Activated CD4-positive, alpha-beta memory T cell treated with anti-CD3 and anti-CD28 coated beads, Interleukin-2, amount 10 ng/mL, durations not matched to agents 7 days and 5 days (primary cell): Measurements from ENCODE around the gene PCSK5. TPM values are rescaled to one million over a fixed set of nuclear protein-coding genes. Genes with fewer than 3 reads are reported as not detected.
"Not testable (repeated sequence)": the region's sequence is repeated elsewhere in the genome, so short reads cannot be mapped to it uniquely, and the experiment has no call there.

ENCODE experiments used
- CTCF ChIA-PET: fragments of 350-600 bp; sonication (Branson Sonifier 250); formaldehyde crosslinking; loops from one replicate; lab custom pipeline; 2021; ENCODE audit warnings: antibody characterized with exemption, inconsistent platforms; lab: Charles Lee
- POLR2A ChIA-PET: fragments of 350-600 bp; sonication (Branson Sonifier 250); formaldehyde crosslinking; loops from one replicate; lab custom pipeline; 2021; ENCODE audit warnings: antibody characterized with exemption; lab: Charles Lee
- DNase-seq: peaks from one replicate; pipeline ENCODE4 v3.0.0-alpha.2; 2020
- H3K27ac Mint-ChIP-seq: one replicate; pipeline ENCODE4 v1.8.0; 2021; ENCODE audit warnings: mild to moderate bottlenecking, mixed read lengths
- H3K27me3 Mint-ChIP-seq: one replicate; pipeline ENCODE4 v1.8.0; 2021; ENCODE audit warnings: mixed read lengths
- H3K36me3 Mint-ChIP-seq: one replicate; pipeline ENCODE4 v1.8.0; 2021; ENCODE audit warnings: low read depth, mixed read lengths
- H3K4me1 Mint-ChIP-seq: one replicate; pipeline ENCODE4 v1.8.0; 2021; ENCODE audit warnings: mixed read lengths
- H3K4me3 Mint-ChIP-seq: one replicate; pipeline ENCODE4 v1.8.0; 2021; ENCODE audit warnings: mild to moderate bottlenecking, mixed read lengths
- H3K9me3 Mint-ChIP-seq: one replicate; pipeline ENCODE4 v1.8.0; 2021; ENCODE audit warnings: mixed read lengths
- total RNA-seq, 2 experiments: library from RNA; stranded (reverse); gene quantifications; one replicate each; pipeline ENCODE4 v1.2.3, GENCODE V29; 2021

PCSK5 gene
- 1 to 10 TPM; 1.2 to 1.7 TPM for total RNA-seq

- H3K4me3 Mint-ChIP-seq, result peak within 1 kb of the TSS; percentile 79
- DNase-seq, result peak; percentile 79
- no peak within 1 kb of the TSS for H3K27ac Mint-ChIP-seq
- H3K9me3 Mint-ChIP-seq, result no peaks in the 10 kb centered on the region
- peaks cover 45% of the 10 kb centered on the region for H3K27me3 Mint-ChIP-seq
- CTCF ChIA-PET, result interaction anchor here (1.3 to 1.5 kb wide), 2 partner anchors 10 to 24 kb away, joined by 4 to 5 read pairs; no protein-coding TSS in a partner anchor
- H3K36me3 Mint-ChIP-seq, result no peaks in the 10 kb centered on the region
- peaks cover 23% of the 10 kb centered on the region for H3K4me1 Mint-ChIP-seq
- POLR2A ChIA-PET, result interaction anchor here (1.0 kb wide), 1 partner anchor 803 kb away, joined by 3 read pairs; no protein-coding TSS in a partner anchor
Measured at GRCh38 chr9:75890472-75891276, at the start of gene PCSK5. Gene PCSK5, plus strand, starts transcription at chr9:75890673. Its CDS starts 509 bp downstream, at chr9:75891182.

GRCh38 chr9:75844321-75844720 is 46.2 kb upstream of the PCSK5 start:
- no peaks in the 10 kb centered on the region for H3K4me1 Mint-ChIP-seq
- no peaks in the 10 kb centered on the region for H3K27me3 Mint-ChIP-seq
- no peaks in the 10 kb centered on the region for H3K36me3 Mint-ChIP-seq
- no peak overlapping the region for H3K27ac Mint-ChIP-seq
- ChIA-PET CTCF (interaction anchor here (0.7 to 1.1 kb wide), 2 partner anchors 579 to 648 kb away, joined by 3 read pairs; no protein-coding TSS in a partner anchor), POLR2A (no interaction called here)
- H3K4me3 Mint-ChIP-seq, result no peak overlapping the region
- no peaks in the 10 kb centered on the region for H3K9me3 Mint-ChIP-seq
- DNase-seq, result no peak

- H3K4me3 Mint-ChIP-seq, result no peak overlapping the region
- ChIA-PET POLR2A (no interaction called here), CTCF (no interaction called here)
- DNase-seq, result no peak
- H3K9me3 Mint-ChIP-seq, result no peaks in the 10 kb centered on the region
- H3K27ac Mint-ChIP-seq, result no peak overlapping the region
- H3K4me1 Mint-ChIP-seq, result no peaks in the 10 kb centered on the region
- no peaks in the 10 kb centered on the region for H3K27me3 Mint-ChIP-seq
- no peaks in the 10 kb centered on the region for H3K36me3 Mint-ChIP-seq
Measured at GRCh38 chr9:75845806-75846205, 44.7 kb upstream of the PCSK5 start.

GRCh38 chr9:75847085-75847484 is 43.4 kb upstream of the PCSK5 start:
- Mint-ChIP-seq H3K4me3 (no peak overlapping the region), H3K27me3 (no peaks in the 10 kb centered on the region), H3K36me3 (no peaks in the 10 kb centered on the region), H3K4me1 (no peaks in the 10 kb centered on the region), H3K9me3 (no peaks in the 10 kb centered on the region), H3K27ac (no peak overlapping the region)
- CTCF ChIA-PET, result interaction anchor here (0.8 to 3.2 kb wide), 2 partner anchors 11 to 20 kb away, joined by 3 to 13 read pairs; no protein-coding TSS in a partner anchor
- no peak for DNase-seq
- POLR2A ChIA-PET, result no interaction called here

- Mint-ChIP-seq H3K4me3 (no peak overlapping the region), H3K36me3 (no peaks in the 10 kb centered on the region), H3K9me3 (no peaks in the 10 kb centered on the region), H3K4me1 (no peaks in the 10 kb centered on the region), H3K27ac (no peak overlapping the region), H3K27me3 (no peaks in the 10 kb centered on the region)
- CTCF ChIA-PET, result no interaction called here
- no peak for DNase-seq
- POLR2A ChIA-PET, result no interaction called here
Measured at GRCh38 chr9:75850459-75851200, 39.8 kb upstream of the PCSK5 start.

GRCh38 chr9:75851917-75852316 is 38.6 kb upstream of the PCSK5 start:
- no peaks in the 10 kb centered on the region for H3K27me3 Mint-ChIP-seq
- no peak for DNase-seq
- H3K27ac Mint-ChIP-seq, result no peak overlapping the region
- ChIA-PET CTCF (no interaction called here), POLR2A (no interaction called here)
- H3K4me3 Mint-ChIP-seq, result no peak overlapping the region
- H3K9me3 Mint-ChIP-seq, result no peaks in the 10 kb centered on the region
- H3K36me3 Mint-ChIP-seq, result no peaks in the 10 kb centered on the region
- H3K4me1 Mint-ChIP-seq, result no peaks in the 10 kb centered on the region

GRCh38 chr9:75852746-75853145 is 37.7 kb upstream of the PCSK5 start:
- no peak for DNase-seq
- ChIA-PET POLR2A (no interaction called here), CTCF (no interaction called here)
- Mint-ChIP-seq H3K4me3 (no peak overlapping the region), H3K4me1 (no peaks in the 10 kb centered on the region), H3K27me3 (no peaks in the 10 kb centered on the region), H3K36me3 (no peaks in the 10 kb centered on the region), H3K9me3 (no peaks in the 10 kb centered on the region), H3K27ac (no peak overlapping the region)

GRCh38 chr9:75855509-75855908 is 35.0 kb upstream of the PCSK5 start:
- H3K36me3 Mint-ChIP-seq, result no peaks in the 10 kb centered on the region
- H3K27me3 Mint-ChIP-seq, result no peaks in the 10 kb centered on the region
- POLR2A ChIA-PET, result no interaction called here
- H3K4me1 Mint-ChIP-seq, result no peaks in the 10 kb centered on the region
- H3K4me3 Mint-ChIP-seq, result no peak overlapping the region
- no peak overlapping the region for H3K27ac Mint-ChIP-seq
- CTCF ChIA-PET, result interaction anchor here (1.1 kb wide), 1 partner anchor 586 kb away, joined by 3 read pairs; no protein-coding TSS in a partner anchor
- no peak for DNase-seq
- no peaks in the 10 kb centered on the region for H3K9me3 Mint-ChIP-seq

- no peaks in the 10 kb centered on the region for H3K9me3 Mint-ChIP-seq
- H3K4me1 Mint-ChIP-seq, result no peaks in the 10 kb centered on the region
- POLR2A ChIA-PET, result no interaction called here
- H3K27ac Mint-ChIP-seq, result no peak overlapping the region
- no peak for DNase-seq
- no peak overlapping the region for H3K4me3 Mint-ChIP-seq
- CTCF ChIA-PET, result interaction anchor here (0.7 kb wide), 1 partner anchor 10 kb away, joined by 3 read pairs; no protein-coding TSS in a partner anchor
- no peaks in the 10 kb centered on the region for H3K36me3 Mint-ChIP-seq
- no peaks in the 10 kb centered on the region for H3K27me3 Mint-ChIP-seq
Measured at GRCh38 chr9:75858497-75859092, 31.9 kb upstream of the PCSK5 start.

- Mint-ChIP-seq H3K27me3 (no peaks in the 10 kb centered on the region), H3K4me3 (no peak overlapping the region), H3K4me1 (no peaks in the 10 kb centered on the region), H3K27ac (no peak overlapping the region), H3K36me3 (no peaks in the 10 kb centered on the region), H3K9me3 (no peaks in the 10 kb centered on the region)
- POLR2A ChIA-PET, result no interaction called here
- DNase-seq, result no peak
- CTCF ChIA-PET, result interaction anchor here (1.1 kb wide), 1 partner anchor 203 kb away, joined by 3 read pairs; no protein-coding TSS in a partner anchor
Measured at GRCh38 chr9:75864266-75864665, 26.2 kb upstream of the PCSK5 start.

GRCh38 chr9:75866273-75866871 is 24.1 kb upstream of the PCSK5 start:
- no peaks in the 10 kb centered on the region for H3K36me3 Mint-ChIP-seq

GRCh38 chr9:75868526-75868925 is 21.9 kb upstream of the PCSK5 start:
- H3K36me3 Mint-ChIP-seq, CTCF ChIA-PET, POLR2A ChIA-PET, H3K9me3 Mint-ChIP-seq, H3K27me3 Mint-ChIP-seq, H3K27ac Mint-ChIP-seq, DNase-seq, H3K4me3 Mint-ChIP-seq, H3K4me1 Mint-ChIP-seq: not testable (repeated sequence)

More at GRCh38 chr9:75866273-75866871, 24.1 kb upstream of the PCSK5 start:
- peak; percentile 19 for DNase-seq
- Mint-ChIP-seq H3K9me3 (no peaks in the 10 kb centered on the region), H3K4me3 (no peak overlapping the region), H3K27me3 (no peaks in the 10 kb centered on the region), H3K4me1 (no peaks in the 10 kb centered on the region), H3K27ac (no peak overlapping the region)
- POLR2A ChIA-PET, result no interaction called here
- CTCF ChIA-PET, result interaction anchor here (0.5 to 1.7 kb wide), 12 partner anchors 9 to 665 kb away, joined by 3 to 13 read pairs (median 3); partner anchors contain the start of gene PCSK5
